ENCODE results near the gene REXO1. TPM values are rescaled to one million over a fixed set of nuclear protein-coding genes. Genes with fewer than 3 reads are reported as not detected.

Gene REXO1
- total RNA-seq, 1 experiment from 2014 or later: 56.8 TPM

- H3K27ac Mint-ChIP-seq: 0 out of 7 replicates have a peak overlapping the region, but pooled peaks of 1 of the 3 experiments have one; percentile 57
Observed at GRCh38 chr19:1846517-1847204, 1.6 kb downstream of the REXO1 start.

More at GRCh38 chr19:1846517-1847204, 1.6 kb downstream of the REXO1 start:
- Histone ChIP-seq H2AK5ac (ENCODE audit: insufficient read length, low read length) (no peak overlapping the region), H3K27ac (ENCODE audit: insufficient read length, low read depth, low read length) (no peak overlapping the region), H3K4me2 (ENCODE audit: insufficient read depth, insufficient read length, low read length) (peak overlapping the region; percentile 97), H3K9me3 (ENCODE audit: control insufficient read depth, low read depth, low read length) (no peaks in the 10 kb centered on the region), H3K18ac (ENCODE audit: insufficient read length, low read depth, low read length) (no peak overlapping the region), H3T11ph (ENCODE audit: low read length) (no peak overlapping the region), H2BK12ac (ENCODE audit: insufficient read length, low read depth, low read length) (no peak overlapping the region), H2BK5ac (ENCODE audit: insufficient read length, low read length) (no peak overlapping the region), H2BK120ac (ENCODE audit: low read depth, low read length, poor library complexity, severe bottlenecking) (no peak overlapping the region), H4K5ac (ENCODE audit: insufficient read length, low read depth, low read length) (no peak overlapping the region), H2BK15ac (ENCODE audit: low read depth, low read length) (no peak overlapping the region), H3K4ac (ENCODE audit: low read depth, low read length) (no peak overlapping the region), H3K27me3 (ENCODE audit: insufficient read depth, low read length) (no peaks in the 10 kb centered on the region), H3K23me2 (ENCODE audit: insufficient read length, low read depth, low read length, poor library complexity, severe bottlenecking) (peaks cover 7% of the 10 kb centered on the region), H3K23ac (ENCODE audit: insufficient read length, low read depth, low read length) (no peak overlapping the region), H3K79me1 (ENCODE audit: insufficient read depth, low read depth, low read length, poor library complexity, severe bottlenecking) (peaks cover 8% of the 10 kb centered on the region), H3K56ac (ENCODE audit: insufficient read length, low read depth, low read length) (no peak overlapping the region), H4K20me1 (ENCODE audit: control insufficient read depth, insufficient read depth, insufficient read length) (peaks cover 5% of the 10 kb centered on the region), H3K4me1 (ENCODE audit: insufficient read depth, low read length) (no peaks in the 10 kb centered on the region), H4K91ac (ENCODE audit: insufficient read length, low read depth, low read length) (no peak overlapping the region), H2AFZ (ENCODE audit: low read length) (no peak overlapping the region), H2BK20ac (ENCODE audit: low read depth, low read length, poor library complexity, severe bottlenecking) (no peak overlapping the region), H4K8ac (replicated peaks; ENCODE audit: insufficient read length, low read depth, low read length) (no peak overlapping the region), H3K14ac (ENCODE audit: insufficient read depth, low read length) (no peak overlapping the region), H3K9ac (ENCODE audit: extremely low read depth, insufficient read length, low read length) (no peak overlapping the region), H3K79me2 (ENCODE audit: insufficient read depth, low read length) (peaks cover 28% of the 10 kb centered on the region; the same call in 1 of the 2 replicates)
- no peak for TF ChIP-seq CTCF (conservative IDR thresholded peaks at IDR 0.05)
- no peaks in the 10 kb centered on the region for H3K27me3 Mint-ChIP-seq (ENCODE audit: low read depth)
- peaks cover 11 to 28% of the 10 kb centered on the region in 2 experiments for H3K4me1 Mint-ChIP-seq
- H3K36me3 Mint-ChIP-seq (ENCODE audit: insufficient read depth in 1 of 3, low read depth in 3 of 3): peaks cover 0 to 6% (median 6%) of the 10 kb centered on the region in 3 experiments; a peak in 5 of 7 replicates
- WGBS (ENCODE audit: extremely low coverage, insufficient read length, low lambda C conversion rate): no CpG with 5 or more reads among the region's 29 CpGs
- H3K9me3 Mint-ChIP-seq: no peaks in the 10 kb centered on the region
- no peak for DNase-seq
- H3K4me3 Mint-ChIP-seq: peak overlapping the region; percentile 87 to 97
